IMR-90 (cell line): ENCODE measurements around the gene CACUL1. TPM values are rescaled to one million over a fixed set of nuclear protein-coding genes. Genes with fewer than 3 reads are reported as not detected.

Experiments used
- ATAC-seq: fragments of 200-7000 bp; cut with Tn5 transposase; 2 replicates; pipeline ENCODE4 v1.9.1; 2020; ENCODE audit warnings: low read depth, mild to moderate bottlenecking, moderate library complexity
- BruUV-seq: library from RNA; stranded (reverse); fragments of 400-500 nt; replicated peaks from 2 replicates; lab custom pipeline; 2021; lab: Mats Ljungman, UMichigan
- CTCF ChIA-PET: fragments of 300-600 bp; formaldehyde crosslinking; extraction: SDS; loops from one replicate; lab custom pipeline; 2021; ENCODE audit warnings: antibody characterized with exemption; lab: Yijun Ruan, JAX
- POLR2A ChIA-PET: fragments of 300-600 bp; sonication (Branson Sonifier 250); formaldehyde crosslinking; loops from one replicate; lab custom pipeline; 2022; ENCODE audit warnings: antibody characterized with exemption; ENCODE audit not compliant: unreplicated experiment; lab: Charles Lee
- DNase-seq: peaks from one replicate; pipeline ENCODE4 v3.0.0; 2013
- H2AFZ ChIP-seq: replicated peaks from 2 replicates; pipeline ENCODE3; 2013; ENCODE audit warnings: low read length, mild to moderate bottlenecking; ENCODE audit not compliant: poor library complexity
- H2AK5ac ChIP-seq: 2 replicates; pipeline ENCODE4 v1.6.1; 2013; ENCODE audit warnings: low read depth, low read length, inconsistent platforms
- H2AK9ac ChIP-seq: replicated peaks from 2 replicates; pipeline ENCODE3; 2013; ENCODE audit warnings: mild to moderate bottlenecking, low read depth, low read length, moderate library complexity; ENCODE audit not compliant: poor library complexity
- H2BK120ac ChIP-seq: 2 replicates; pipeline ENCODE4 v1.6.1; 2013; ENCODE audit warnings: low read depth, low read length, inconsistent platforms
- H2BK15ac ChIP-seq: 3 replicates; pipeline ENCODE4 v1.6.1; 2013; ENCODE audit warnings: low read depth, low read length, inconsistent platforms
- H2BK20ac ChIP-seq: 2 replicates; pipeline ENCODE4 v1.6.1; 2013; ENCODE audit warnings: low read depth, mild to moderate bottlenecking, inconsistent platforms, low read length, moderate library complexity
- H2BK5ac ChIP-seq: 2 replicates; pipeline ENCODE4 v1.6.1; 2013; ENCODE audit warnings: mild to moderate bottlenecking, low read depth, low read length, inconsistent platforms; ENCODE audit not compliant: poor library complexity, severe bottlenecking
- H3K14ac ChIP-seq: replicated peaks from 2 replicates; pipeline ENCODE4 v1.6.1; 2013; ENCODE audit warnings: low read depth, low read length, inconsistent platforms
- H3K18ac ChIP-seq: 2 replicates; pipeline ENCODE4 v1.6.1; 2013; ENCODE audit warnings: low read depth, low read length, control low read depth
- H3K23ac ChIP-seq: 2 replicates; pipeline ENCODE4 v1.6.1; 2013; ENCODE audit warnings: low read depth, low read length, inconsistent platforms
- H3K27ac ChIP-seq: 2 replicates; pipeline ENCODE4 v1.5.1; 2013; ENCODE audit warnings: mild to moderate bottlenecking, control low read depth, low read length; ENCODE audit not compliant: insufficient read depth
- H3K27me3 ChIP-seq: 2 replicates; pipeline ENCODE4 v1.6.1; 2013; ENCODE audit warnings: low read length; ENCODE audit not compliant: control insufficient read depth, insufficient read depth
- H3K36me3 ChIP-seq: 2 replicates; pipeline ENCODE4 v1.6.1; 2013; ENCODE audit warnings: low read length, mixed read lengths; ENCODE audit not compliant: control insufficient read depth, insufficient read depth
- H3K4ac ChIP-seq: 2 replicates; pipeline ENCODE4 v1.6.1; 2013; ENCODE audit warnings: low read depth, low read length, inconsistent platforms
- H3K4me1 ChIP-seq: 2 replicates; pipeline ENCODE4 v1.6.1; 2013; ENCODE audit warnings: low read length, mixed read lengths; ENCODE audit not compliant: control insufficient read depth, insufficient read depth
- H3K4me2 ChIP-seq: 2 replicates; pipeline ENCODE4 v1.6.1; 2013; ENCODE audit warnings: low read depth, mild to moderate bottlenecking, control low read depth, low read length, moderate library complexity
- H3K4me3 ChIP-seq: 2 replicates; pipeline ENCODE4 v1.5.1; 2013; ENCODE audit warnings: low read depth, mild to moderate bottlenecking, control low read depth, low read length, moderate library complexity; ENCODE audit not compliant: insufficient read depth
- H3K56ac ChIP-seq: 2 replicates; pipeline ENCODE4 v1.6.1; 2013; ENCODE audit warnings: low read length, inconsistent platforms; ENCODE audit not compliant: insufficient read depth; ENCODE audit errors: extremely low read depth
- H3K79me1 ChIP-seq, 2 experiments: 2 replicates each; pipeline ENCODE4 v1.6.1; 2013; ENCODE audit warnings: low read length in 2 of 2, inconsistent platforms in 1 of 2, low read depth in 1 of 2
- H3K9ac ChIP-seq: 2 replicates; pipeline ENCODE4 v1.6.1; 2013; ENCODE audit warnings: low read depth, low read length, control low read depth
- H3K9me1 ChIP-seq: 2 replicates; pipeline ENCODE4 v1.6.1; 2013; ENCODE audit warnings: low read length, inconsistent platforms; ENCODE audit not compliant: insufficient read depth
- H3K9me3 ChIP-seq: 2 replicates; pipeline ENCODE4 v1.6.1; 2013; ENCODE audit warnings: low read length; ENCODE audit not compliant: control insufficient read depth, insufficient read depth
- H4K20me1 ChIP-seq: 2 replicates; pipeline ENCODE4 v1.6.1; 2013; ENCODE audit warnings: low read length, inconsistent platforms; ENCODE audit not compliant: insufficient read depth
- H4K5ac ChIP-seq: 2 replicates; pipeline ENCODE4 v1.6.1; 2013; ENCODE audit warnings: mild to moderate bottlenecking, low read depth, low read length, control low read depth
- H4K8ac ChIP-seq, 2 experiments: 2 replicates each; pipeline ENCODE4 v1.6.1; 2013; ENCODE audit warnings: low read depth in 2 of 2, low read length in 2 of 2, control low read depth in 1 of 2, inconsistent platforms in 1 of 2
- H4K91ac ChIP-seq: 2 replicates; pipeline ENCODE4 v1.6.1; 2013; ENCODE audit warnings: low read depth, low read length, inconsistent platforms; ENCODE audit not compliant: insufficient read depth
- CTCF ChIP-seq: conservative IDR thresholded peaks from 2 replicates; pipeline ENCODE4 v1.5.1; 2012; ENCODE audit warnings: mild to moderate bottlenecking, low read depth, low read length, improper control_type of control experiment
- MAZ ChIP-seq: IDR thresholded peaks from 2 replicates; pipeline ENCODE4 v1.6.1; 2012; ENCODE audit warnings: low read depth, mild to moderate bottlenecking, low read length, improper control_type of control experiment, moderate library complexity, borderline replicate concordance
- WGBS, 2 experiments: methylation state at CpG; one replicate each; pipeline versions ENCODE4 v1.1.5 to v1.1.7; 2013; ENCODE audit warnings: missing lambda C conversion rate in 2 of 2; ENCODE audit not compliant: insufficient read length in 1 of 2; ENCODE audit errors: extremely low coverage in 2 of 2; 5-methylcytosine and 5-hydroxymethylcytosine counted together
- dilution Hi-C: fragments of 300-500 bp; cut with HindIII; formaldehyde crosslinking; loops from one replicate; pipeline ENCODE4 v1.14.3; 2018; ENCODE audit warnings: low sequenced_read_pairs; ENCODE audit not compliant: unreplicated experiment
- in situ Hi-C: fragments of 300-500 bp; cut with MboI; formaldehyde crosslinking; loops from 3 replicates; pipeline ENCODE4 v1.14.3; 2019; ENCODE audit warnings: low sequenced_read_pairs, inconsistent platforms, mixed read lengths
- intact Hi-C: fragments of 100-400 bp; cut with micrococcal nuclease; formaldehyde crosslinking; loops from 2 replicates; pipeline ENCODE4 v1.10.0; 2022
- polyA plus RNA-seq, 3 experiments: library from polyadenylated mRNA; depleted of rRNA; stranded (reverse); fragments of >200 nt; gene quantifications; 2 replicates each; pipeline ENCODE4 v1.2.3, GENCODE V29; 2012; ENCODE audit warnings: low replicate concordance in 1 of 3
- total RNA-seq: library from RNA; depleted of rRNA; stranded (reverse); fragments of >200 nt; gene quantifications from 2 replicates; pipeline ENCODE4 v1.2.3, GENCODE V29; 2012

Gene CACUL1
- total and polyA plus RNA-seq, 2 of the 4 experiments (the other 2 are of a cell fraction): 5.3 to 23.5 TPM

- whole genome bisulfite sequencing, 2 experiments: no CpG with 5 or more reads among the region's 2 CpGs
- Histone ChIP-seq H2BK5ac (no peak overlapping the region), H3K79me1 (peaks cover 34 to 74% of the 10 kb centered on the region in 2 experiments), H2BK120ac (no peak overlapping the region), H3K9me3 (no peaks in the 10 kb centered on the region), H3K27me3 (no peaks in the 10 kb centered on the region), H3K4ac (no peak overlapping the region), H4K8ac (no peak overlapping the region), H2AFZ (no peak overlapping the region), H3K14ac (no peak overlapping the region), H3K18ac (no peak overlapping the region), H2BK15ac (no peak overlapping the region), H3K4me2 (no peak overlapping the region), H2BK20ac (no peak overlapping the region), H3K23ac (no peak overlapping the region), H4K5ac (no peak overlapping the region), H3K56ac (no peak overlapping the region), H3K4me1 (peaks cover 4% of the 10 kb centered on the region), H3K9ac (no peak overlapping the region), H3K27ac (no peak overlapping the region), H3K4me3 (no peak overlapping the region), H4K20me1 (peaks cover 69% of the 10 kb centered on the region), H4K91ac (no peak overlapping the region), H3K36me3 (no peaks in the 10 kb centered on the region), H3K9me1 (peaks cover 12% of the 10 kb centered on the region), H2AK9ac (no peak overlapping the region), H2AK5ac (no peak overlapping the region)
- BruUV-seq: no TSS peak
- ChIA-PET CTCF (interaction anchor here (1.2 to 1.8 kb wide), 2 partner anchors 9 to 32 kb away, joined by 7 to 13 read pairs; no protein-coding TSS in a partner anchor), POLR2A (no interaction called here)
- DNase-seq (no peak), ATAC-seq (peak; percentile 48; the same call in 1 of the 2 replicates)
- in situ Hi-C loops (loop anchor here (25.0 kb wide), 1 partner anchor 453 kb away; the partner anchor contains the start of gene PRDX3), intact Hi-C loops (no loop called here), dilution Hi-C loops (no loop called here)
- TF ChIP-seq MAZ (no peak), CTCF (0 out of 2 replicates have a peak, but pooled peaks have one; percentile 28)
Observed at GRCh38 chr10:118734475-118734874, 20.3 kb downstream of the CACUL1 start.
